Esophagus squamous epithelium (tissue), 5 donors: Measurements from ENCODE around the gene CNTLN. TPM values are rescaled to one million over a fixed set of nuclear protein-coding genes. Genes with fewer than 3 reads are reported as not detected.

ENCODE experiments used
- DNase-seq: peaks from one replicate; lab custom pipeline; 2025; lab: John Stamatoyannopoulos, UW
- H3K27ac ChIP-seq, 4 donors: fragments of 200-600 bp; sonication (generic); one replicate each; pipeline ENCODE4 v1.5.1; 2016 to 2019; ENCODE audit warnings: mild to moderate bottlenecking in 1 of 4
- H3K27me3 ChIP-seq, 4 donors: fragments of 200-600 bp; sonication (generic); 1 replicate in 3 of 4; 2 replicates in 1 of 4; pipeline versions ENCODE4 v1.5.1 to v1.6.0; 2017 to 2021; ENCODE audit warnings: antibody characterized with exemption in 1 of 4
- H3K36me3 ChIP-seq, 3 donors: fragments of 200-600 bp; sonication (generic); one replicate each; pipeline ENCODE4 v1.5.1; 2016 to 2019
- H3K4me1 ChIP-seq, 3 donors: fragments of 200-600 bp; sonication (generic); one replicate each; pipeline ENCODE4 v1.5.1; 2017 to 2019
- H3K4me3 ChIP-seq, 4 donors: fragments of 200-600 bp; sonication (generic); 1 replicate in 3 of 4; 2 replicates in 1 of 4; pipeline ENCODE4 v1.5.1; 2016 to 2019; ENCODE audit warnings: mild to moderate bottlenecking in 2 of 4, moderate library complexity in 1 of 4
- H3K9me3 ChIP-seq, 3 donors: fragments of 200-600 bp; sonication (generic); one replicate each; pipeline ENCODE4 v1.5.1; 2016 to 2019
- CTCF ChIP-seq, 6 experiments: fragments of 450-650 bp in 4 of 6; fragments of 200-600 bp in 2 of 6; sonication (generic) in 2 of 6; IDR thresholded peaks; one replicate each; pipeline ENCODE4 v1.5.1; 2016 to 2019; ENCODE audit warnings: antibody characterized with exemption in 6 of 6, mild to moderate bottlenecking in 4 of 6, moderate library complexity in 4 of 6
- POLR2A ChIP-seq, 4 donors: fragments of 450-650 bp; IDR thresholded peaks; one replicate each; pipeline ENCODE4 v1.6.1; 2017; ENCODE audit warnings: antibody characterized with exemption in 4 of 4, mild to moderate bottlenecking in 4 of 4, moderate library complexity in 3 of 4
- WGBS, 2 donors: methylation state at CpG; one replicate each; pipeline ENCODE4 v1.1.5; 2018; 5-methylcytosine and 5-hydroxymethylcytosine counted together
- intact Hi-C: fragments of 100-400 bp; cut with DNase I; formaldehyde crosslinking; loops from one replicate; pipeline ENCODE4 v1.15.0; 2022
- total RNA-seq, 4 donors: library from RNA; depleted of rRNA; stranded (reverse); fragments of >200 nt; gene quantifications; one replicate each; pipeline ENCODE4 v1.1.0, GENCODE V29; 2016
- donor health status: DM: yes; HTN: yes; CAD: no.

CNTLN gene
- total RNA-seq = 1 to 10 TPM in 3 of 4 donors, under 1 TPM in 1; 0.80 to 8.2 (median 5.1) TPM

GRCh38 chr9:17134396-17135294 is at the start of gene CNTLN:
Gene CNTLN, plus strand, starts transcription at chr9:17135040. Its CDS starts 26 bp downstream, at chr9:17135066.
- H3K4me1 ChIP-seq = peaks cover 0 to 37% (median 5%) of the 10 kb centered on the region in 3 donors
- TF ChIP-seq CTCF (IDR thresholded peaks at IDR 0.05) = peak in 1 of 6 experiments; percentile 8
- TF ChIP-seq POLR2A (IDR thresholded peaks at IDR 0.05) = peak in 2 of 4 donors; percentile 38 to 63

GRCh38 chr9:17088566-17088965 is 46.3 kb upstream of the CNTLN start:
- TF ChIP-seq POLR2A (IDR thresholded peaks at IDR 0.05) (no peak), CTCF (IDR thresholded peaks at IDR 0.05) (no peak)
- Histone ChIP-seq H3K27ac (no peak overlapping the region), H3K4me1 (no peaks in the 10 kb centered on the region), H3K4me3 (no peak overlapping the region), H3K9me3 (no peaks in the 10 kb centered on the region), H3K36me3 (no peaks in the 10 kb centered on the region), H3K27me3 (no peaks in the 10 kb centered on the region)
- intact Hi-C loops = no loop called here
- DNase-seq = no peak
- WGBS, 2 donors = 87 to 88% methylated on average over 5 of the region's 5 CpGs

More at GRCh38 chr9:17134396-17135294, at the start of gene CNTLN:
- DNase-seq = no peak
- no peaks in the 10 kb centered on the region for H3K36me3 ChIP-seq
- no peaks in the 10 kb centered on the region for H3K27me3 ChIP-seq
- H3K9me3 ChIP-seq = no peaks in the 10 kb centered on the region
- intact Hi-C loops = no loop called here
- H3K27ac ChIP-seq = peak within 1 kb of the TSS; percentile 76 to 93 (median 88)
- peak within 1 kb of the TSS; percentile 65 to 89 (median 68) for H3K4me3 ChIP-seq
- 3 to 14% methylated on average over 5 to 43 of the region's 61 CpGs for WGBS, 2 donors

GRCh38 chr9:17090041-17090440 is 44.8 kb upstream of the CNTLN start:
- H3K27ac ChIP-seq = no peak overlapping the region
- H3K4me3 ChIP-seq = no peak overlapping the region
- DNase-seq = no peak
- no peaks in the 10 kb centered on the region for H3K27me3 ChIP-seq
- 63 to 86% methylated on average over 1 of the region's 1 CpG for WGBS, 2 donors
- TF ChIP-seq CTCF (IDR thresholded peaks at IDR 0.05) (no peak), POLR2A (IDR thresholded peaks at IDR 0.05) (no peak)
- no peaks in the 10 kb centered on the region for H3K36me3 ChIP-seq
- intact Hi-C loops = no loop called here
- no peaks in the 10 kb centered on the region for H3K4me1 ChIP-seq
- no peaks in the 10 kb centered on the region for H3K9me3 ChIP-seq

GRCh38 chr9:17116400-17116837 is 18.4 kb upstream of the CNTLN start:
- no peak for DNase-seq
- Histone ChIP-seq H3K27ac (no peak overlapping the region), H3K27me3 (no peaks in the 10 kb centered on the region), H3K36me3 (no peaks in the 10 kb centered on the region), H3K4me1 (peaks cover 0 to 13% (median 0%) of the 10 kb centered on the region in 3 donors), H3K4me3 (no peak overlapping the region), H3K9me3 (no peaks in the 10 kb centered on the region)
- intact Hi-C loops = loop anchor here (10.0 kb wide), 1 partner anchor 348 kb away; no protein-coding TSS in a partner anchor
- WGBS, 2 donors = 14 to 17% methylated on average over 4 of the region's 4 CpGs
- TF ChIP-seq POLR2A (IDR thresholded peaks at IDR 0.05) (no peak), CTCF (IDR thresholded peaks at IDR 0.05) (peak in 5 of 6 experiments; percentile 24 to 56 (median 41))

GRCh38 chr9:17117372-17117771 is 17.5 kb upstream of the CNTLN start:
- Histone ChIP-seq H3K27me3 (no peaks in the 10 kb centered on the region), H3K27ac (no peak overlapping the region)

More at GRCh38 chr9:17117372-17117771, 17.5 kb upstream of the CNTLN start:
- no peaks in the 10 kb centered on the region for H3K9me3 ChIP-seq
- H3K4me3 ChIP-seq = no peak overlapping the region
- intact Hi-C loops = loop anchor here (10.0 kb wide), 1 partner anchor 347 kb away; no protein-coding TSS in a partner anchor
- peaks cover 0 to 13% (median 0%) of the 10 kb centered on the region in 3 donors for H3K4me1 ChIP-seq
- DNase-seq = no peak
- no peaks in the 10 kb centered on the region for H3K36me3 ChIP-seq
- TF ChIP-seq POLR2A (IDR thresholded peaks at IDR 0.05) = no peak
- 9 to 28% methylated on average over 3 of the region's 3 CpGs for WGBS, 2 donors
